WTC11 (cell line): Measurements from ENCODE around the gene GRAMD1B. TPM values are rescaled to one million over a fixed set of nuclear protein-coding genes. Genes with fewer than 3 reads are reported as not detected.

Experiments
- ATAC-seq: fragments of 200-7000 bp; cut with Tn5 transposase; 2 replicates; pipeline ENCODE4 v1.10.0; 2021; ENCODE audit warnings: mild to moderate bottlenecking, moderate library complexity
- CTCF ChIA-PET: fragments of 300-600 bp; sonication (Branson Sonifier 250); formaldehyde crosslinking; loops from one replicate; lab custom pipeline; 2021; ENCODE audit warnings: antibody characterized with exemption; lab: Charles Lee
- POLR2A ChIA-PET: fragments of 350-600 bp; sonication (Branson Sonifier 250); formaldehyde crosslinking; loops from one replicate; lab custom pipeline; 2021; ENCODE audit warnings: antibody characterized with exemption; lab: Charles Lee
- DNase-seq: peaks from one replicate; pipeline ENCODE4 v3.0.0; 2021; ENCODE audit warnings: low spot score
- H3K27ac Mint-ChIP-seq: 2 replicates; pipeline ENCODE4 v1.8.0; 2021; ENCODE audit warnings: mixed read lengths
- H3K27me3 Mint-ChIP-seq: 2 replicates; pipeline ENCODE4 v1.8.0; 2021; ENCODE audit warnings: low read depth, mild to moderate bottlenecking, moderate library complexity, mixed read lengths
- H3K36me3 Mint-ChIP-seq: 2 replicates; pipeline ENCODE4 v1.8.0; 2021; ENCODE audit warnings: mixed read lengths
- H3K4me1 Mint-ChIP-seq: 2 replicates; pipeline ENCODE4 v1.8.0; 2022; ENCODE audit warnings: mixed read lengths
- H3K4me3 Mint-ChIP-seq: 2 replicates; pipeline ENCODE4 v1.8.0; 2021; ENCODE audit warnings: mild to moderate bottlenecking, moderate library complexity, mixed read lengths
- H3K9me3 Mint-ChIP-seq: 2 replicates; pipeline ENCODE4 v1.8.0; 2021; ENCODE audit warnings: mixed read lengths
- CBFB ChIP-seq: sonication (generic); formaldehyde crosslinking; IDR thresholded peaks from 2 replicates; pipeline ENCODE4 v1.8.1; 2022; ENCODE audit warnings: mild to moderate bottlenecking, low read depth, missing genetic modification reagents
- CREM ChIP-seq: sonication (generic); formaldehyde crosslinking; IDR thresholded peaks from 2 replicates; pipeline ENCODE4 v1.8.1; 2022; ENCODE audit warnings: mild to moderate bottlenecking, missing genetic modification reagents, moderate library complexity
- E2F1 ChIP-seq: sonication (generic); formaldehyde crosslinking; IDR thresholded peaks from 2 replicates; pipeline ENCODE4 v1.8.0; 2022; ENCODE audit warnings: mild to moderate bottlenecking, missing genetic modification reagents
- HMGA2 ChIP-seq: fragments of 250-450 bp; sonication (Bioruptor Pico); IDR thresholded peaks from 2 replicates; pipeline ENCODE4 v1.4.0; 2021; ENCODE audit warnings: mild to moderate bottlenecking, moderate library complexity
- JUN ChIP-seq: sonication (generic); formaldehyde crosslinking; IDR thresholded peaks from 2 replicates; pipeline ENCODE4 v1.8.0; 2023; ENCODE audit warnings: mild to moderate bottlenecking, missing genetic modification reagents
- KAT7 ChIP-seq: sonication (generic); formaldehyde crosslinking; IDR thresholded peaks from 2 replicates; pipeline ENCODE4 v1.8.1; 2023; ENCODE audit warnings: missing genetic modification reagents, mild to moderate bottlenecking, borderline replicate concordance
- MAX ChIP-seq: sonication (generic); formaldehyde crosslinking; IDR thresholded peaks from 2 replicates; pipeline ENCODE4 v1.8.0; 2022; ENCODE audit warnings: mild to moderate bottlenecking, missing genetic modification reagents
- MLX ChIP-seq: sonication (generic); formaldehyde crosslinking; IDR thresholded peaks from 2 replicates; pipeline ENCODE4 v1.8.1; 2023; ENCODE audit warnings: mild to moderate bottlenecking, missing genetic modification reagents, moderate library complexity
- MYBL2 ChIP-seq: sonication (generic); formaldehyde crosslinking; IDR thresholded peaks from 2 replicates; pipeline ENCODE4 v1.8.1; 2023; ENCODE audit warnings: mild to moderate bottlenecking, moderate library complexity, missing genetic modification reagents
- NR3C1 ChIP-seq: sonication (generic); formaldehyde crosslinking; conservative IDR thresholded peaks from 2 replicates; pipeline ENCODE4 v1.8.1; 2023; ENCODE audit warnings: low read depth, mild to moderate bottlenecking, missing genetic modification reagents
- SMAD4 ChIP-seq: sonication (generic); formaldehyde crosslinking; IDR thresholded peaks from 2 replicates; pipeline ENCODE4 v1.8.0; 2022; ENCODE audit warnings: mild to moderate bottlenecking, missing genetic modification reagents
- TEAD1 ChIP-seq: sonication (generic); formaldehyde crosslinking; IDR thresholded peaks from 2 replicates; pipeline ENCODE4 v1.8.0; 2022; ENCODE audit warnings: mild to moderate bottlenecking, missing genetic modification reagents
- USF2 ChIP-seq: sonication (generic); formaldehyde crosslinking; IDR thresholded peaks from 2 replicates; pipeline ENCODE4 v1.8.1; 2023; ENCODE audit warnings: mild to moderate bottlenecking, missing genetic modification reagents, moderate library complexity
- ZBTB21 ChIP-seq: sonication (generic); formaldehyde crosslinking; IDR thresholded peaks from 2 replicates; pipeline ENCODE4 v1.8.1; 2023; ENCODE audit warnings: mild to moderate bottlenecking, missing genetic modification reagents, borderline replicate concordance
- ZNF121 ChIP-seq: sonication (generic); formaldehyde crosslinking; IDR thresholded peaks from 2 replicates; pipeline ENCODE4 v1.8.0; 2023; ENCODE audit warnings: missing genetic modification reagents
- ZNF138 ChIP-seq: sonication (generic); formaldehyde crosslinking; conservative IDR thresholded peaks from 2 replicates; pipeline ENCODE4 v1.8.1; 2022; ENCODE audit warnings: mild to moderate bottlenecking, moderate library complexity, missing genetic modification reagents
- ZNF396 ChIP-seq: fragments of 250-450 bp; sonication (Bioruptor Pico); IDR thresholded peaks from 2 replicates; pipeline ENCODE4 v1.8.0; 2021; ENCODE audit warnings: mild to moderate bottlenecking, moderate library complexity, borderline replicate concordance
- ZNF416 ChIP-seq: fragments of 250-450 bp; sonication (Bioruptor Pico); IDR thresholded peaks from 2 replicates; pipeline ENCODE4 v1.9.0; 2021; ENCODE audit warnings: mild to moderate bottlenecking, inconsistent platforms
- ZNF532 ChIP-seq: fragments of 250-450 bp; sonication (Bioruptor Pico); IDR thresholded peaks from 2 replicates; pipeline ENCODE4 v1.9.0; 2021; ENCODE audit warnings: mild to moderate bottlenecking, borderline replicate concordance
- ZSCAN18 ChIP-seq: fragments of 250-450 bp; sonication (Bioruptor Pico); IDR thresholded peaks from 2 replicates; pipeline ENCODE4 v2.1.2; 2022; ENCODE audit warnings: mild to moderate bottlenecking, moderate library complexity
- total RNA-seq: library from RNA; stranded (reverse); gene quantifications from 3 replicates; pipeline ENCODE4 v1.2.3, GENCODE V29; 2021

Gene GRAMD1B
- total RNA-seq, 1 experiment from 2014 or later: 31.5 TPM

GRCh38 chr11:123642435-123642834, 212.4 kb downstream of the GRAMD1B start (continued):
- TF ChIP-seq ZNF416 (CRISPR knock-in tag) (no peak), ZNF121 (CRISPR knock-in tag) (no peak), KAT7 (no peak), CREM (CRISPR knock-in tag) (no peak)

- CTCF ChIA-PET: interaction anchor here (1.2 to 3.1 kb wide), 3 partner anchors 9 to 66 kb away, joined by 6 to 27 read pairs (median 15); partner anchors contain the start of gene SCN3B
- DNase-seq (no peak), ATAC-seq (no peak)
- Mint-ChIP-seq H3K9me3 (no peaks in the 10 kb centered on the region), H3K4me3 (no peak overlapping the region), H3K27me3 (no peaks in the 10 kb centered on the region; the same call in 1 of the 2 replicates), H3K4me1 (peaks cover 16% of the 10 kb centered on the region), H3K36me3 (no peaks in the 10 kb centered on the region), H3K27ac (no peak overlapping the region)
- no peak for TF ChIP-seq USF2 (CRISPR knock-in tag)
- no peak for TF ChIP-seq MLX
- TF ChIP-seq CBFB (CRISPR knock-in tag): no peak
- POLR2A ChIA-PET: no interaction called here
Measured at GRCh38 chr11:123645286-123645975, 215.4 kb downstream of the GRAMD1B start.

GRCh38 chr11:123650901-123651300, 220.8 kb downstream of the GRAMD1B start:
- TF ChIP-seq HMGA2: peak; percentile 96
- no peak for TF ChIP-seq NR3C1 (CRISPR knock-in tag)
- TF ChIP-seq SMAD4 (CRISPR knock-in tag): no peak
- no peak for TF ChIP-seq ZNF138
- H3K9me3 Mint-ChIP-seq: no peaks in the 10 kb centered on the region
- H3K27me3 Mint-ChIP-seq: peaks cover 38% of the 10 kb centered on the region
- H3K27ac Mint-ChIP-seq: no peak overlapping the region
- peaks cover 11% of the 10 kb centered on the region for H3K4me1 Mint-ChIP-seq
- no peak overlapping the region for H3K4me3 Mint-ChIP-seq
- DNase-seq (no peak), ATAC-seq (no peak)
- ChIA-PET POLR2A (no interaction called here), CTCF (interaction anchor here (1.3 to 1.9 kb wide), 2 partner anchors 10 to 57 kb away, joined by 5 read pairs; no protein-coding TSS in a partner anchor)
- no peaks in the 10 kb centered on the region for H3K36me3 Mint-ChIP-seq

- H3K27ac Mint-ChIP-seq: no peak overlapping the region
- peaks cover 14% of the 10 kb centered on the region for H3K4me1 Mint-ChIP-seq
- DNase-seq: no peak
- H3K9me3 Mint-ChIP-seq: no peaks in the 10 kb centered on the region
- ChIA-PET POLR2A (no interaction called here), CTCF (interaction anchor here (1.0 to 3.1 kb wide), 4 partner anchors 12 to 58 kb away, joined by 5 to 42 read pairs (median 11); no protein-coding TSS in a partner anchor)
- H3K4me3 Mint-ChIP-seq: no peak overlapping the region
- H3K27me3 Mint-ChIP-seq: peaks cover 45% of the 10 kb centered on the region
- H3K36me3 Mint-ChIP-seq: no peaks in the 10 kb centered on the region
- no peak for ATAC-seq
- TF ChIP-seq ZBTB21 (CRISPR knock-in tag): no peak
- TF ChIP-seq ZSCAN18: no peak
- no peak for TF ChIP-seq ZNF396 (CRISPR knock-in tag)
- no peak for TF ChIP-seq ZNF532 (CRISPR knock-in tag)
- TF ChIP-seq MYBL2: no peak
- no peak for TF ChIP-seq E2F1 (CRISPR knock-in tag)
- no peak for TF ChIP-seq TEAD1 (CRISPR knock-in tag)
- no peak for TF ChIP-seq CREM (CRISPR knock-in tag)
- no peak for TF ChIP-seq MAX (CRISPR knock-in tag)
- TF ChIP-seq ZNF121 (CRISPR knock-in tag): no peak
- no peak for TF ChIP-seq JUN (CRISPR knock-in tag)
Measured at GRCh38 chr11:123652599-123652998, 222.5 kb downstream of the GRAMD1B start.
